ENCODE data around the gene AHSP. TPM values are rescaled to one million over a fixed set of nuclear protein-coding genes. Genes with fewer than 3 reads are reported as not detected.
"Not testable (repeated sequence)": the region's sequence is repeated elsewhere in the genome, so short reads cannot be mapped to it uniquely, and the experiment has no call there.

AHSP gene
- total RNA-seq, 1 donor from 2014 or later = not detected

DNA sequence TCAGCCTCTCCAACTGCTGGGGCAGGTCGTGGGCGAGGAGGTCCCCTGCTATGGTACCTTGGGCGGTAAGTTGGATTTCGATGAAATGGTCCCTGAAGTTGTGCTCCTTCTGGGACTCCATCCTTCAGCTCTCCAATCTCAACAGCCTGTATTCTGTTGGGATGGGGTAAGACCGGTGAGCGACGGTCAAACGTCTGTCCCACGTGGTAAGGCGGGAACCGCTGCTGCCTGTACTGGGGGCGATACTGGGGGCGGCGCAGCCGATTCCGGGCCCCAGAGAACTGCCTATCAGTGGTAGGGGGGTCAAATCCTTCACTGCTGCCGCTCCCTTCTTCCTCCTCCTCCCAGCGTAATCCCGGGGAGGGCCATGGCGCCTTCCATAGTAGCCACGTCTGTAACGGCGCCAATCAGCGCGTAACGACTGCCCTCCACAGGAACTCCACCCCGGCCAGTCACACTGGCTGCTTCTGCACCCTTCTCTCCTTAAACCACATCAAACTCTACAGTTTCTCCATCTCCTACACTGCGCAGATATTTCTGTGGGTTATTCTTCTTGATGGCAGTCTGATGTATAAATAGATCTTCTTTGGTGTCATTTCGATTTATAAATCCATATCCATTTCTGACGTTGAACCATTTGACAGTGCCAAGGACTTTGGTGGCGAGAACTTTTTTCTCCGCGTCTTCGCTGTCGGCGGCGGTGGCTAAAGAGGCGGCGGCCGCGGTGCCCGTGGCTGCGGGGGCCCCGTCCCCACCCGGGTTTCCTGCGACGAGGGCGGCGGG, 41.1 kb downstream of the AHSP start:
- TF ChIP-seq, protein P1, sequence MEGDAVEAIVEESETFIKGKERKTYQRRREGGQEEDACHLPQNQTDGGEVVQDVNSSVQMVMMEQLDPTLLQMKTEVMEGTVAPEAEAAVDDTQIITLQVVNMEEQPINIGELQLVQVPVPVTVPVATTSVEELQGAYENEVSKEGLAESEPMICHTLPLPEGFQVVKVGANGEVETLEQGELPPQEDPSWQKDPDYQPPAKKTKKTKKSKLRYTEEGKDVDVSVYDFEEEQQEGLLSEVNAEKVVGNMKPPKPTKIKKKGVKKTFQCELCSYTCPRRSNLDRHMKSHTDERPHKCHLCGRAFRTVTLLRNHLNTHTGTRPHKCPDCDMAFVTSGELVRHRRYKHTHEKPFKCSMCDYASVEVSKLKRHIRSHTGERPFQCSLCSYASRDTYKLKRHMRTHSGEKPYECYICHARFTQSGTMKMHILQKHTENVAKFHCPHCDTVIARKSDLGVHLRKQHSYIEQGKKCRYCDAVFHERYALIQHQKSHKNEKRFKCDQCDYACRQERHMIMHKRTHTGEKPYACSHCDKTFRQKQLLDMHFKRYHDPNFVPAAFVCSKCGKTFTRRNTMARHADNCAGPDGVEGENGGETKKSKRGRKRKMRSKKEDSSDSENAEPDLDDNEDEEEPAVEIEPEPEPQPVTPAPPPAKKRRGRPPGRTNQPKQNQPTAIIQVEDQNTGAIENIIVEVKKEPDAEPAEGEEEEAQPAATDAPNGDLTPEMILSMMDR (IDR thresholded peaks at IDR 0.05; ENCODE audit: borderline replicate concordance) = no peak
- Histone ChIP-seq H3K4me3 (peak overlapping the region; percentile 58), H3K27ac (replicated peaks) (no peak overlapping the region), H3K9me3 (replicated peaks) (peaks cover 13% of the 10 kb centered on the region), H3K4me1 (peaks cover 11% of the 10 kb centered on the region), H3K36me3 (no peaks in the 10 kb centered on the region), H3K27me3 (ENCODE audit: low read depth) (peaks cover 90% of the 10 kb centered on the region)
- intact Hi-C loops (cut with micrococcal nuclease) = no loop called here
- DNase-seq = peak; percentile 16

DNA sequence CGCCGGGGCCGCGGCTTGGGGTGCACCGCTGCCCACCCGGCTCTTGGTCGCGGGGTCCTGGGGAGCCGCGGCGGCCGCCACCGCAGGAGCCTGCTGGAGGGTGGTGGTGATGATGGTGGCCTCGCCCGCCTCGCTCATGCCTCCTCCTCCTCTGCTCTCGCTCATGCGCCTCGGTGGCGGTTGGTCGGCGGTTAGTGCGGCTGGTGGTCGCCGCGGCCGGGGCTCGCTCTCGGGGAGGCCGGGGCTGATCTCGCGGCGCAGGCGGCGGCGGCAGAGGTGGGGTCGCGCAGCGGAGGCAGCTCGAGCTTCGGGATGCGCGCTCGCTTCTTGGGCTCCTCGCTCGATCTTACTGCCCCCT, 41.6 kb downstream of the AHSP start:
- no peak overlapping the region for H3K27ac ChIP-seq (replicated peaks)
- peak overlapping the region; percentile 58 for H3K4me3 ChIP-seq
- intact Hi-C loops (cut with micrococcal nuclease) = no loop called here
- peaks cover 13% of the 10 kb centered on the region for H3K9me3 ChIP-seq (replicated peaks)
- TF ChIP-seq, protein P1 (IDR thresholded peaks at IDR 0.05; ENCODE audit: borderline replicate concordance) = no peak
- peaks cover 87% of the 10 kb centered on the region for H3K27me3 ChIP-seq (ENCODE audit: low read depth)
- no peaks in the 10 kb centered on the region for H3K36me3 ChIP-seq
- DNase-seq = no peak
- H3K4me1 ChIP-seq = peaks cover 11% of the 10 kb centered on the region

DNA sequence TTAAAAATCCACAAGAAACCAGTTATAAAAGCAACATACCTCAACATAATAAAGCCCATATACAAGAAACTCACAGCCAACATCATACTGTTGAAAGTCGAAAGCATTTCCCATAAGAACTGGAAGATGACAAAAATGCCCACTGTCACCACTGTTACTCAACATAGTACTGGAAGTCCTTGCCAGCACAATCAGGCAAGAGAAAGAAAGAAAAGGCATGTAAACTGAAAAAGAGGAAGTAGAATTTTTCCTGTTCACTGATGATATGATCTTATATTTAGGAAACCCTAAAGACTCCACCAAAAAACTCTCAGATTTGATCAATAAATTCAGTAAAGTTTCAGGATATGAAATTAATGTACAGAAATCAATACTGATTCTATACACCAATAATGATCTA, 45.1 kb downstream of the AHSP start:
- TF ChIP-seq, protein P1 (IDR thresholded peaks at IDR 0.05; ENCODE audit: borderline replicate concordance) = no peak
- intact Hi-C loops (cut with micrococcal nuclease) = no loop called here
- Histone ChIP-seq H3K4me3 (no peak overlapping the region), H3K9me3 (replicated peaks) (peaks cover 37% of the 10 kb centered on the region), H3K4me1 (peaks cover 11% of the 10 kb centered on the region), H3K27ac (replicated peaks) (no peak overlapping the region), H3K27me3 (ENCODE audit: low read depth) (peaks cover 52% of the 10 kb centered on the region), H3K36me3 (no peaks in the 10 kb centered on the region)
- DNase-seq = no peak

DNA sequence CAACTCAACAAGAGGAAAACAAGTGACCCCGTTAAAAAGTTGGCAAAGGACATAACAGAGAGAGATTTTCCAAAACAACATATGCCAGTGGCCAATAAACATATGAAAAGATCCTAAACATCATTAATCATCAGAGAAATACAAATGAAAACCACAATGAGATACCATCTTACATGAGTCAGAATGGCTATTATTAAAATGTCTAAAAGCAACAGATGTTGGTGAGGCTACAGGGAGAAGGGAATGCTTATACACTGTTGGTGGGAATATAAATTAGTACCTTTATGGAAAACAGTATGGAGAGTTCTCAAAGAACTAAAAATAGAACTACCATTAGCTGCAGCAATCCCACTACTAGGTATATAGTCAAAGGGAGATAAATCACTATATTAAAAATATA, 46.5 kb downstream of the AHSP start:
- H3K4me1 ChIP-seq; H3K36me3 ChIP-seq; H3K27ac ChIP-seq (replicated peaks); H3K4me3 ChIP-seq; DNase-seq; intact Hi-C loops (cut with micrococcal nuclease): not testable (repeated sequence)
- Histone ChIP-seq H3K27me3 (ENCODE audit: low read depth) (peaks cover 38% of the 10 kb centered on the region), H3K9me3 (replicated peaks) (peaks cover 48% of the 10 kb centered on the region)

DNA sequence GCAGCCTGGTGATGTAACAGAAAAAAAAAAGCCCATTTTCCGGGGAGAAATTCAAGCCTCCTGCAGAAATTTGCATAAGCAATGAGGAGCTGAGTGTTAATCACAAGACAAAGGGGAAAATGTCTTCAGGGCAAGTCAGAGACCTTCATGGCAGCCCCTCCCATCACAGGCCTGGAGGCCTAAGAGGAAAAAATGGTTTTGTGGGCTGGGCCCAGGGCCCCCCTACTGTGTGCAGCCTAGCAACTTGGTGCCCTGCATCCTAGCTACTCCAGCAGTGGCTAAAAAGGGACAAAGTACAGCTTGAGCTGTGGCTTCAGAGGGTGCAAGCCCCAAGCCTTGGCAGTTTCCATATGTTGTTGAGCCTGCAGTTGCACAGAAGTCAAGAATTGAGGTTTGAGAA, 49.7 kb downstream of the AHSP start:
- Histone ChIP-seq H3K4me3 (no peak overlapping the region), H3K9me3 (replicated peaks) (peaks cover 79% of the 10 kb centered on the region), H3K36me3 (no peaks in the 10 kb centered on the region), H3K27me3 (ENCODE audit: low read depth) (peaks cover 6% of the 10 kb centered on the region), H3K4me1 (no peaks in the 10 kb centered on the region), H3K27ac (replicated peaks) (no peak overlapping the region)
- no peak for DNase-seq
- intact Hi-C loops (cut with micrococcal nuclease) = no loop called here
- TF ChIP-seq, protein P1 (IDR thresholded peaks at IDR 0.05; ENCODE audit: borderline replicate concordance) = no peak

Other genes with a start within 250 kb of the AHSP start
- gene ITGAX, start 172.7 kb upstream of the AHSP start, total RNA-seq = 1.4 TPM
- gene ITGAD, start 134.6 kb upstream of the AHSP start, total RNA-seq = not detected
- gene COX6A2, start 99.5 kb upstream of the AHSP start, total RNA-seq = 1,568 TPM
- 3.2 TPM for gene ZNF843, start 85.1 kb upstream of the AHSP start, total RNA-seq
- 5.8 TPM for gene ARMC5, start 68.4 kb upstream of the AHSP start, total RNA-seq
- 15.6 TPM for gene TGFB1I1, start 55.7 kb upstream of the AHSP start, total RNA-seq
- not detected for gene SLC5A2, start 44.8 kb upstream of the AHSP start, total RNA-seq
- gene RUSF1, start 19.5 kb upstream of the AHSP start, total RNA-seq = 20.6 TPM

Measured in left ventricle myocardium inferior (tissue), 1 donor.